VCaP (cell line): ENCODE results near the gene WASF3.

Experiments used
- H3K27ac ChIP-seq: fragments of 450-650 bp; 2 replicates; pipeline ENCODE4 v1.5.1; 2017
- TF ChIP-seq, protein P1 (sequence below): fragments of 450-650 bp; conservative IDR thresholded peaks from 2 replicates; pipeline ENCODE4 v1.5.1; 2017; ENCODE audit warnings: mild to moderate bottlenecking, moderate library complexity

Gene WASF3

DNA sequence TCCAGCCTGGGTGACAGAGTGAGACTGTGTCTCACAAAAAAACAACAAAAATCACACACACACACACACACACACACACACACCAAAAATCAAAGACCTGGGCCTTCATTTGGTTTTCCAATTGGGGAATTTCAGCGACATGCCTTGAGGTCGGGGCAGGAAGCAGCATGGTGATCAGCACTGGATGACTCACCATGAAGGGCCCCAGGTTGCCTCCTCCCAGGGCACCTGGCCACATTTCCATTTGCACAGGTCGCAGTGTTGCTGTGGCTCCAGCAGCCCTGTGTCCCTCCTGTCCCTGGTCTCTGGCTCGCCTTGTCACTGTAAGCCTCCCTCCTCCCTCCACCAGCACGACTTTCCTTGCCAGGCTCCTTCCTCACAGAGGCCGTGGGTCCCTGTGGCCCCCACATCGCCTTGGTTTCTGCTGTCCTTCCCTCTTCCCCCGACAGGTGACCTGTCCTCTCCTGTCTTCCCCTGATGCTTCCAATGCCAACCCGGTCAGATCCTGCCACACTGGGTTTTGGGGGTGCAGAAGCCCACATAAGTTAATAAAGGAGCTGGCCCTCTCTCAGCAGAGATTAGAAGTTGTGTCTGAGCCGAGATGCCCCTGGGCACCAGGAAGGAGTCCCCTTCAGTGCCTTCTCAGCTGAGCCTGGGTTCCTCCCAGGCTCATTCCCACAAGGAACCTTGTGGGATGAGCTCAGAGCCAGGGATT is 136.4 kb downstream of the WASF3 start:
- TF ChIP-seq, protein P1, sequence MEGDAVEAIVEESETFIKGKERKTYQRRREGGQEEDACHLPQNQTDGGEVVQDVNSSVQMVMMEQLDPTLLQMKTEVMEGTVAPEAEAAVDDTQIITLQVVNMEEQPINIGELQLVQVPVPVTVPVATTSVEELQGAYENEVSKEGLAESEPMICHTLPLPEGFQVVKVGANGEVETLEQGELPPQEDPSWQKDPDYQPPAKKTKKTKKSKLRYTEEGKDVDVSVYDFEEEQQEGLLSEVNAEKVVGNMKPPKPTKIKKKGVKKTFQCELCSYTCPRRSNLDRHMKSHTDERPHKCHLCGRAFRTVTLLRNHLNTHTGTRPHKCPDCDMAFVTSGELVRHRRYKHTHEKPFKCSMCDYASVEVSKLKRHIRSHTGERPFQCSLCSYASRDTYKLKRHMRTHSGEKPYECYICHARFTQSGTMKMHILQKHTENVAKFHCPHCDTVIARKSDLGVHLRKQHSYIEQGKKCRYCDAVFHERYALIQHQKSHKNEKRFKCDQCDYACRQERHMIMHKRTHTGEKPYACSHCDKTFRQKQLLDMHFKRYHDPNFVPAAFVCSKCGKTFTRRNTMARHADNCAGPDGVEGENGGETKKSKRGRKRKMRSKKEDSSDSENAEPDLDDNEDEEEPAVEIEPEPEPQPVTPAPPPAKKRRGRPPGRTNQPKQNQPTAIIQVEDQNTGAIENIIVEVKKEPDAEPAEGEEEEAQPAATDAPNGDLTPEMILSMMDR, result no peak
- 0 out of 2 replicates have a peak overlapping the region, but pooled peaks have one; percentile 8 for H3K27ac ChIP-seq

DNA sequence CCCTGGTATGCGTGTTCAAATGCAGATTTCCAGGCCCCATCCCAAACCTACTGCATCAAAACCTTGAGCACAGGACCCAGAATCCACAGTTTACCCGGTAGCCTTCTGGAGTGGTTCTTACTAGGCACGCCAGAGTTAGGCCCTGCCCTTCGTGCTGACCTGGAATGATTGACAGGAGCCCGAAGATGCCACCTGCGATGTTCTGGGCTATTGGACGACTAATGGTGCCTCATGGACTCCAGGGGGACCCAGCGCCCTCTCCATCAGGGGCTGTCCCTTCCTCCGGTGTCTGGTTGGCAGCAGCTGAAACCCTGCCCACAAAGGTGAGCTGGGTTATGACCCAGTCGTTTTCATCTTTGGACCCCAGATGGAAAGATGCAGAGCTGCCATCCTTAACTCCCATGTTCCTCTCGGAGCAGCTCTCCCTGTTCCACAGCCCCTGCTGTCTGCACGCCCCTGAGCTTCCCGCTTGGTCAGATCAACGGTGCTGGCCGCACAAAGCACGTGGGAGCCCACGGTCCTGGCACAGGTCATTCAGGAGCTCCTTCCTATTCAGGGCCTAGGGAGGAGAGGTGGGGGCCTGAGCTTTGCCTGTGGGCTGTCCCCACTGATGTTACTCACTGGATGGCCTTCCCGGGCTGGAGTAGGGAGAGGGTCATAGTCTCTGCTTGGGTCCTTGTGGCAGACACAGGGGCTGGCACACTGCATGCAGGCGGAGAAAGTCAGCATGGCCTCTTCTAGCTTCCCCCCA is 137.3 kb downstream of the WASF3 start:
- TF ChIP-seq, protein P1, result no peak
- H3K27ac ChIP-seq, result no peak overlapping the region

DNA sequence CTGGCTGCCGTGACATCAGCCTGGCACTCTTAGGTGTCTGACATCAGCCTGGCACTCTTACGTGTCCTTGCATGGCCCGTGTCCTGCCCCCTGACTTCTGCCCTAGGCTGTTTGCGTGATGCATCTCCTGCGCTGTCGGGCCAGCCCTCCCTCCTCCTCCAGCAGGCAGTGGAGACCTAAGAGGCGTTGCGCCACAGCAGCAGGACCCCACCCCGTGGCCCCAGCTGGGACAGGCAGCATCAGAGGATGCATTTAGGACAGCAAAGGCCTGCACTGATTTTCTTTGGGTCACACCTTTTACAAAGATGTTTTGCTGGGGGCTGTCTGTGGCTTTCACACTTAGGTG is 137.8 kb downstream of the WASF3 start:
- no peak overlapping the region for H3K27ac ChIP-seq

DNA sequence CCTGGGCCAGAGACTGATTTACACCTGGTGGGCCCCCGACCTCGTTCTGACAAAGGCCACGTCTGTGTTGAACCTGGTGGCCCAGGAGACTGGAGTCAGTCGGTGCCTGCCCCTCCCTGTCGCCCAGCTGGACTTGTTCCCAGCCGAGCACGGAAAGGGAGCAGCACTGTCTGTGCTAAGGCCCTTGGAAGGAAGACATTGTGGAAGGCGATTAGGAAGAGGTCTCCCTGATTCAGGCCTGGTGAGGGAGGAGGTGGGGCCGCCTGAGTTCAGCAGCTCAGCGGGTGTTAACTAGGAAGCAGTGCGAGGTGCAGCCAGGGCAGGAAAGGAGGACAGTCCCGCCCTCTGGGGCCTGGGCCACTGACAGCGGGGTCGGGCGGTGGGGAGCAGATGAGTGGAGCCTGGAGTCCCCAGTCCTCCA is 138.4 kb downstream of the WASF3 start:
- peak overlapping the region; percentile 83; the same call in 1 of the 2 replicates for H3K27ac ChIP-seq
- TF ChIP-seq, protein P1, result no peak

More for the DNA sequence above, 137.8 kb downstream of the WASF3 start:
- TF ChIP-seq, protein P1, result no peak

DNA sequence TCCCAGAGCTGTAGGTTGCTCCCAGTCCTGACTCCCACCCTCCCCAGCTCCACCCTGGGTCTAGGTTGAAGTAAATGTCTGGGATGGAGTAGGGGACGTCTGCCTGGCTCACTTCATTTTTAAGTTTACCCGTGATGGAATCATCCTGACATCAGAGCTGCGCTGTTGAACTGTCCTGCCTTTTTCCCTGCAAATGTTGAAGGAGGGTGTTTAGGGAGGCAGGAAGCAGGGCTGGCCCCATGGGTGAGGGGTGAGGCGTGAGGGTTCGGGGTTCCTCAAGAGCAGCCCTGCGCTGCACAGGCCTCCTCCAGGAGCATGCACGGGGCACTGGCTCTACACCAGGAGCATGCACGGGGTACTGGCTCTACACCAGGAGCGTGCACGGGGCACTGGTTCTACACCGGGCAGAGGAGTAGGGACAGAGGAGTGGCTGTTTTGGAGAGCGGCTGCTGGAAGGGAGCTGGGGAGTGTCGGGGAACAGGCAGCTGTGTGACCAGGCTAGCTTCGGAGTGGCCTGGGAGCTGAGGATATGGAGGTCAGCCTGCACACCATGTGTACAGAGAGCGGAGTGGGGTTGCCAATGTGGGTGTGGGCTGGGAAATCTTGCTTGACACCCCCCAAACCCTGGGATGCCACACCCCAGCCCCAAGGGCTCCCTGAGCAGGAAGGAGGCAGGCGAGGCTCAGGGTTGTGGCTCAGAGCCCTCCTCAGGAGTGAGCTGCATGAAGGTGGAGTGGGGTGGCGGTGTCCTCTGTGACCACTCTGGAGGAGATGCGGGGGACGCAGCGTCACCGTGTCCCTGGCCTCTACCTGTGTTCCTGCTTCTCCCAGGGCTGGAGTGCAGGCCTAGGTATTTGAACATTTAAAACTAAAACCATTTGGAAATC is 139.8 kb downstream of the WASF3 start:
- H3K27ac ChIP-seq, result peak overlapping the region; percentile 83
- TF ChIP-seq, protein P1, result no peak

DNA sequence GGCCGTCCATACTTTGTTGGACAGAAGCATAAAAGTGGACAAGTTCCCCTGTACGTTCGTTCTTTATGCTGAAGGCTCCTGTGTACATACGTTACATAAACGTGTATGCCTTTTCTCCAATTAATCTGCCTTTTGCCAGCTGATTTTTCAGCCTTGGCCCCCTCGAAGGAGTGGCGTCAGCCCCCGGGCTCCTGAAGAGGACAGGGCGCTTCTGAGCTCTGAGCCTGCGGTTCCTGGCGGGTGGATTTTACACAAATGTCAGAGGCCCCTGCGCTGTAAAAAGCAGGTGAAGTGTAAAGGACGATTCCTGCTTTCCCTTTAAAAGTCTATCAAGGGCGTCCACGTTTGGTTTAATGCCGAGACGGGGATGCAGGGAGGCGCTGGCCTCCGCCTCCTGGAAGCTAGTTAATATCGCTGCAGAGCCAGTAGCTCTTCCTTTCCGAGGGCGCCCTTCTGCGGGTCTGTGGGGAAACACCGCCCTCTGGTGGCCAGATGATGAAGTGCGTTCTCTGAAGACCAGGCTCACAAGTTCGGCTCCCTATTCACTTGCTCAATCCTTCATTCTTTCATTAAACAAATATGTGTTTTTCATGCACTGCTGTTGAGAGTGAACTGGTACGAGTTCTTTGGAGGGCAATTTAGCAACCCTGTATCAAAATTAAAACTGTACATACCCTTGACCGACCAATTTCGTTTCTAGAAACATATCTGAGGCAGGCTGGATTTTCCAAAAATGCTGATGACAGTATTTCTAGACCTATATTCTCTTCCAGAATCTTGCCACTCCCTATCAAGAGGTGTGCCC is 141.1 kb downstream of the WASF3 start:
- TF ChIP-seq, protein P1, result peak; percentile 93
- H3K27ac ChIP-seq, result peak overlapping the region; percentile 83
